ENCODE results near the gene ZNF544.

DNA sequence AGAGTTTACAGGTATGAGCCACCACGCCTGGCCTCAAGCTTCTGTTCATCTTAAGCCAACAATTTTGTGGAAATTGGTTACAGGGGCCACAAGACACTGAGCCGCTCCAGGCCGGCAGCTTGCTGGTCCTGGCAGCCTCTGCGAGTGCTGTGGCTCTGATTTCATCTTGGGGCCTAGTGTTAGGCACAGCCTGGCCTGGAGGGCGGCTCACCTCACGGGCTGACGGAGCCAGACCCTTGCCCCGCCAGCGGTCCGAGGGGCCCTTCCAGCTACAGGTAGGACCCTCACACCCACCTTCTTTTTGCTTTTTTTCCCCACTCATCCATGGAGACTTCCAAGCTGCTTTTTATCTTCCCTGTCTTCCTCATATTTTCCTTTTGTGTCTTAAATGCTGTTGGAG, 8.6 kb downstream of the ZNF544 start:
- TF ChIP-seq, protein P1, sequence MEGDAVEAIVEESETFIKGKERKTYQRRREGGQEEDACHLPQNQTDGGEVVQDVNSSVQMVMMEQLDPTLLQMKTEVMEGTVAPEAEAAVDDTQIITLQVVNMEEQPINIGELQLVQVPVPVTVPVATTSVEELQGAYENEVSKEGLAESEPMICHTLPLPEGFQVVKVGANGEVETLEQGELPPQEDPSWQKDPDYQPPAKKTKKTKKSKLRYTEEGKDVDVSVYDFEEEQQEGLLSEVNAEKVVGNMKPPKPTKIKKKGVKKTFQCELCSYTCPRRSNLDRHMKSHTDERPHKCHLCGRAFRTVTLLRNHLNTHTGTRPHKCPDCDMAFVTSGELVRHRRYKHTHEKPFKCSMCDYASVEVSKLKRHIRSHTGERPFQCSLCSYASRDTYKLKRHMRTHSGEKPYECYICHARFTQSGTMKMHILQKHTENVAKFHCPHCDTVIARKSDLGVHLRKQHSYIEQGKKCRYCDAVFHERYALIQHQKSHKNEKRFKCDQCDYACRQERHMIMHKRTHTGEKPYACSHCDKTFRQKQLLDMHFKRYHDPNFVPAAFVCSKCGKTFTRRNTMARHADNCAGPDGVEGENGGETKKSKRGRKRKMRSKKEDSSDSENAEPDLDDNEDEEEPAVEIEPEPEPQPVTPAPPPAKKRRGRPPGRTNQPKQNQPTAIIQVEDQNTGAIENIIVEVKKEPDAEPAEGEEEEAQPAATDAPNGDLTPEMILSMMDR (IDR thresholded peaks at IDR 0.05): no peak
- no peak for TF ChIP-seq POLR2AphosphoS5 (IDR thresholded peaks at IDR 0.05; ENCODE audit: insufficient read depth in 1 of 2, low read depth in 1 of 2)
